Retina (tissue), 1 donor: Measurements from ENCODE around the gene EED.

Source experiments
- DNase-seq: peaks from one replicate; pipeline ENCODE4 v3.0.0-alpha.2; 2016

The EED gene, protein sequence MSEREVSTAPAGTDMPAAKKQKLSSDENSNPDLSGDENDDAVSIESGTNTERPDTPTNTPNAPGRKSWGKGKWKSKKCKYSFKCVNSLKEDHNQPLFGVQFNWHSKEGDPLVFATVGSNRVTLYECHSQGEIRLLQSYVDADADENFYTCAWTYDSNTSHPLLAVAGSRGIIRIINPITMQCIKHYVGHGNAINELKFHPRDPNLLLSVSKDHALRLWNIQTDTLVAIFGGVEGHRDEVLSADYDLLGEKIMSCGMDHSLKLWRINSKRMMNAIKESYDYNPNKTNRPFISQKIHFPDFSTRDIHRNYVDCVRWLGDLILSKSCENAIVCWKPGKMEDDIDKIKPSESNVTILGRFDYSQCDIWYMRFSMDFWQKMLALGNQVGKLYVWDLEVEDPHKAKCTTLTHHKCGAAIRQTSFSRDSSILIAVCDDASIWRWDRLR

DNA sequence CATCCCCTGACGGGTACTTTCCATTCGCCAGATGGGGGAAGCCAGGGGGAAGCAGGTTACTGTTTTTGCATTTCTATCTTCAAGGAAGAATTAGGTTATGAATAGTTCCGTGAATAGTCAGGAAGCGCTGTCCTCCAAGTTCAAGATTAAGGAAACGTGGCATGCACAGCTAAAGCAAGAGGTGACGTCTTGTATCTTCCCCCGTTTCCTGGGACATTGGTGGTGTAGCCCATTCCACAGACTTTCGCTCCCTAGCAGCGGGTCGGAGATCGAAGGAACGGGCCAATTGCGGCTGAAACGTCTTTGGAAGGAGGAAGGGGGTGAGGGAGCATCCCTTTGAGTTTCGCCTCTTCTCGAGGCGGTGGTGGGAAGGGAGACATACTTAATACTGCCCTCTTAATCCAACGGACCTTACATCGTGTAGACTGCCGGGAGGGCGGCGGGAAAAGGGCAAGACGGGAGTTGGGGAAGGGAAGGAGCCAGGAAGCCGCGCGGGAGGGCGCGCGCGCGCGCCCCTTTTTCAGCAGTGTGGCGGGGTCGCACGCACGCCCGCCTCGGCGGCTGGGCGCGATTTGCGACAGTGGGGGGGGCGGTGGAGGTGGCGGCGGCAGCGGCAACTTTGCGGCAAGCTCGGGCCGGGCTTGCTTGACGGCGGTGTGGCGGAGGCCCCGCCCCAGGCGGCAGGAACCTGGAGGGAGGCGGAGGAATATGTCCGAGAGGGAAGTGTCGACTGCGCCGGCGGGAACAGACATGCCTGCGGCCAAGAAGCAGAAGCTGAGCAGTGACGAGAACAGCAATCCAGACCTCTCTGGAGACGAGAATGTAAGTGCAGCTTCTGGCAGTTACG lies at the start of gene EED:
TSS of gene EED (plus strand) at position 232 of the 847 bp plus-strand sequence. CDS start at position 709, 477 bp downstream.
- DNase-seq: peak; percentile 99

DNA sequence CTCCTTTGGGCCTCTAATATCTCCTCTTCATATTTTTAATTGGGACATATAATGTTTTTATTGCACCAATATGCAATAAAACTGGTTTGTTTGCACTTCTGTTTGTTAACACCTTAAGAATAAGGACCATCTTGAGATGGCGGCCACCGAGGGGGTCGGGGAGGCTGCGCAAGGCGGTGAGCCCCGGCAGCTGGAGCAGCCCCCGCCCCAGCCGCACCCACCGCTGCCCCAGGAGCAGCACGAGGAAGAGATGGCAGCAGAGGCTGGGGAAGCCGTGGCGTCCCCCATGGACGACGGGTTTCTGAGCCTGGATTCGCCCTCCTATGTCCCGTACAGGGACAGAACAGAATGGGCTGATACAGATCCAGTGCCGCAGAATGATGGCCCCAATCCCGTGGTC lies 49.6 kb upstream of the EED start:
- no peak for DNase-seq

DNA sequence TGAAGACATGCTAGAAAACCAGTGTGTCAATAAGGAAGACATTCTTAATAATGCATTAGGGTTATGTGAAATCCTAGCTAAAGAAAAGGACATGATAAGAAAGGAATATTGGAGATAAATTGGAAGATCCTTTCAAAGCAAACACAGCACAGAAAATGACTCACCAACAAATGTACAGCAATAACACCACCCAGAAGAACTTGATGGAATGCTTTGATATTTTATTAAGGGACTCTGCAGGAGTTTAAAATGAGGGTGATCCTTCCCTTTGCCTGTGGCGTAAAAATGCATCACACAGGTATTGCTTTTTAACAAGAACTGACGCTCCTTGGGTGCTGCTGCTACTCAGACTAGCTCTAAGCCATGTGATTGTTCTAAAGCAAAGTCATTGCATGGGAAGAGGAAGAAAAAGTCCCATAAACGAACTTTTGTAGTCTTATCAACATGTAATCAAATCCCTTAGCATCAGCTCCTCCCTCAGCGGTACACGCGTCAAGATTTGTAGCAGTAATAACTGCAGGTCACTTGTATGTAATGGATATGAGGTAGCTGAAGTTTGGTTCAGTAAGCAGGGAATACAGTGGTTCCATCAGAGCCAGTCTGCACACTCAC lies 48.4 kb upstream of the EED start:
- DNase-seq: no peak

DNA sequence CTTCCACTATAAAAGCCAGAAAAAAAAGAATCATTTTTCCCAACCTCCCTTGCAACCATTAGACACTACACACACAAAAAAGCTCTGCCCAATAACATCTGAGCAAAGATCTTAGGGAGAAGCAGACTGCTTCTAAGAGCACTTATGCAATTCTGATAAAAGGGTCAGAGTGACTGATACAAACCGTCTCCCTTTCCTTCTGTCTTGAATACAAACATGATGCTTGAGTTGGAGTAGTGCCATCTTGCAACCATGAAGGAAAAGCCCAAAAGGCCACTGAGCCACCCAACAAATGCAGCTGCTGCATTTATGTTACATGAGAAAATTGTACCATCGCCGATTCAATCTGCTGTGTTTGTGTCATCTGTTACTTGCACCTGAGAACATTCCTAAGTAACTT lies 47.6 kb upstream of the EED start:
- no peak for DNase-seq

DNA sequence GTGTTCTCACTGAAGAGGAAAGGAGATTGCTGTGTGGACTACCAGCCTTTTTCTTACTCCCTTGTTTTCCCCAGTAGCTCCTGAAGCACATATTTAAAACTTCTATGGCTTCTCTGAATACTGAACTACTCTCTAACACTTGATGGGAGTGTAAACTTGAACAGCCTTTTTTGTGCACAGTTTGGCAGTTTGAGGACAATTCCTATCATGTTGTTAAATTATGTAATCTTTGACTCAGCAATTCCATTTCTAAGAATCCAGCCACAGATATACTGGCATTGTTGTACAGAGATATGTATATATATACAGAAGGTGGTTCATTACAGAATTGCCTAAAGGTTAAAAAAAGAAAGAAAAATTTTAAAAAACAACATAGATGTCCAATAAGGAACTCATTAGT lies 47.1 kb upstream of the EED start:
- no peak for DNase-seq

DNA sequence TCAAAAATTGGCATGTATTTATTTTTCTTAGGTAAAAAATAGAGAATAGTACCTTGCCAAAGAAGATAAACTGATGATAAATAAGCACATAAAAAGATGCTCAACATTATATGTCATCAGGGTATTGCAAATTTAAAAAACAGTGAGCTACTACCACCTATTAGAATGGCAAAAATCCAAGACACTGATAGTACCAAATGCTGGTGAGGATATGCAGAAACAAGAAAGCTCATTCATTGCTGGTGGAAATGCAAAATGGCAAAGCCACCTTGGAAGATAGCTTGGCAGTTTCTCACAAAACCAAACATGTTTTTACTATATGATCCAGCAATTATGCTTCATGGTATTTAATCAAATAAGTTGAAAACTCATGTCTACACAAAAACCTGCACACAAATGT lies 46.4 kb upstream of the EED start:
- DNase-seq: no peak

DNA sequence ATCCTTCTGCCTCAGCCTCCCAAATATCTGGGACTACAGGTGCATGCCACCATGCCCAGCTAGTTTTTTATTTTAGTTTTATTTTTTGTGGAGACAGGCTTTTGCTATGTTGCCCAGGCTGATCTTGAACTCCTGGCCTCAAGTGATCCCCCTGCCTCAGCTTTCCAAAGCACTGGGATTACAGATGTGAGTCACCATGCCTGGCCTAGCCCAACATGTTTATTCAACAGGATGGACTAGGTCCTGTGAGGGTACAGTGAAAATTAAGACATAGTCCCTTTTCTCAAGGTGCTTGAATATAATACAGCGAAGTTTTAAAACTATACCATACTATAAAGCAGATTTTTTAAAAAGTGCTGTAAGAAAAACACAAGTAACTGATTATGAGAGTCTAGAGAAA lies 45.2 kb upstream of the EED start:
- DNase-seq: no peak

DNA sequence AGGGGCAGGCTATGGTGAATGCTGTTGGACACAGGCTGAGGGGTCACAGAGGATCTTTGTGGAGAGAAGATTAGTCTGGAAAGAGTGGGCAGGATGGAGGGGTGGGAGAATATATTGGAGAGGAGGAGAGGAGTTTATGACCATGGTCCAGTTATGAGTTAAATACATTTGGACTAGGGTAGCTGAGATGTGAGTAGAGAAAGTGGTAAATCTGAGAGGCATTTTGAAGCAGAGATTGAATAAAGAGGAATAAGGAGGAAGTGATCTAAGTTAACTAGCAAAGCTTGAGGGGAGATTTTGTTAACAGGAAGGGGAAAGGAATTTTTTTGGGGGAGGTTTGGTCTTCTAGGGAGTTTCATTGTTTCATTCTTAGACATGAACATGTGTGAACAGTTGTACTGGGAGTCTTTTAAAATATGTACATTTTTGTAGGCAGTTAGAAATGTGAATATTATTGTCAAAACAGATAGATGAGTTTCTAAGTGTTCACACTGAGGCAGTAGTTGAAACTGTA lies 43.1 kb upstream of the EED start:
- peak; percentile 6 for DNase-seq

DNA sequence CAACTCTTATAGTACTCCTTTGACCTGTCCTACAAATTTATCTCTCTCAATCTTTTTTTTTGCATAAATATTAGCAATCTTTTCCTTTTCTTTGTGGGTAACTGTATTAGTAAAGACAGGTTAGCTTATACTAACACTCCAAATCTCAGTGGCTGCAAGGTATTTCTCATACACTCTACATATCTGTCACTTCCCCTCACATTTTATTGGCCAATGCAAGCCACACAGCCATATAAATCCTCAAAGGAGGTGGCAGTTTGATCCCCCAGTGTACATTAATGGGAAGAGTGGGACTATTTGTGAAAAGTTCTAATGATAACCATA lies 42.6 kb upstream of the EED start:
- no peak for DNase-seq

DNA sequence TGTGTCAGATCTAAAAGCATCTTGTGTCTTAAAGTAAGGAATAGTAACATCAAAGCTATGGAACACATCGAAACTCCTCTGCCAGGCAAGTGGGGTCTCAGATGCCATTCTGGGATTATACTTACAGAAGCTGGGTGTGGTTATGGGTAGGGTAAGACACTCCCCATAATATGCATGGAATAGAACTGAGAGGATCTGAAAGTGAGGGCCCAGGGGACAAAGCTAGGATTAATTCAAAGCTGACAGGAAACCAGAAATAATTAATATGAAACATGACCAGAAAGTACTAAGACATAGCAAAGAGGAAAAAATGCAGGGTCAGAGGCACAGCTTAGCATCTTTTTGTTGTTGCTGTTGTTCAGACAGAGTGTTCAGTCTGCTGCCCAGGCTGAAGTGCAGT lies 40.2 kb upstream of the EED start:
- no peak for DNase-seq

DNA sequence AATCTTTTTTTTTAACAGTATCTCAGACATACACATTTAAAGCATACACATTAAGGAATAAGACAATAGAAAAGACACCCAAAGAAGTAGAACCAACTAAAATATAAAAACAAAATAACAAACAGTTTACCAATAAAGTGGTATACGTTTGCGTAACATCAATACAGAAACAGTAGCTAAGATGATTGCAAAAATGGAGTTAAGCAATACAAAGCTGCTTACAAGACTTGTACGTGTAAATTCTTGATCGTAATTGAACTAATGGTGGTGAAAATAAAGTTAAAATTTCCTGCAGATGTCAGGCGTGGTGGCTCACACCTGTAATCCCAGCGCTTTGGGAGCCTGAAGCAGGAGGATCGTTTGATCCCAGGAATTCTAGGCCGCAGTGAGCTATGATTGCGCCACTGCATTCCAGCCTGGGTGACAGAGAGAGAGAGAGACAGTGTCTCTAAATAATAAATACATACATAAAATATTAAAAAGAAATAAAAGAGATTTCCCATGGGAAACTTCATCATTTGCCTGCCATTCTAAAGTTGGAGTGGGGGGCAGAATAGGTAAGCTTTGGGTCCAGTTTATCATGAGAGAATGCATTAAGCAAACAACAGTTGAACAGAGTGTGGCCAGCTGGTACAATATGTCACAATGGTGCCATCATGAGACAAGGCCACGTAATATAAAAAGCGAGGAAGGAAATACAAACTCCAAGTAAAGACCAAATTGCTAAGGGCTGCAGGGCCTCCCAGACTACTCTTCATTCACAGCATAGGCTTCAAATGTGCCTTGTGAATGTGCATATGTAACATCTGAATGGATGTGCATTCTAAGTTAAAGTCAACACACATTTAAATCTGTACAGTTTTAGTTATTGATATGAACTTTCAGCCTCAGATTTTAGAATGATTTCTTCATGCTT lies 38.9 kb upstream of the EED start:
- DNase-seq: no peak

DNA sequence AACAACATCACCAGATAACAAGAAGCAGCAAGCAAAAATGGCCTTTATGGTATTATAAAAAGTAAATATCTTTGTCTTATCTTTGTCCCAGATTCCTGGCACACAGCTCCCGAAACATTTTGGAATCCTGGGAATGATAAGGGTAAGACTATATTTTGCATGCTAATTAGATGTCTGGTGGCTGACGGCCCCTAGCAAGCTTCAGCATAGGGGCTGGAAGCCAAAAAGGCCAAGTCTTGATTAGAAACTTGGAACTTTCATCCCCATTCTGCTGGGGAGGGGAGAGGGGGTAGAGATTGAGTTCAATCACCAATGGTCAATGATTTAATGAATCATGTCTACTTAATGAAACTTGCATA lies 38.2 kb upstream of the EED start:
- DNase-seq: no peak

DNA sequence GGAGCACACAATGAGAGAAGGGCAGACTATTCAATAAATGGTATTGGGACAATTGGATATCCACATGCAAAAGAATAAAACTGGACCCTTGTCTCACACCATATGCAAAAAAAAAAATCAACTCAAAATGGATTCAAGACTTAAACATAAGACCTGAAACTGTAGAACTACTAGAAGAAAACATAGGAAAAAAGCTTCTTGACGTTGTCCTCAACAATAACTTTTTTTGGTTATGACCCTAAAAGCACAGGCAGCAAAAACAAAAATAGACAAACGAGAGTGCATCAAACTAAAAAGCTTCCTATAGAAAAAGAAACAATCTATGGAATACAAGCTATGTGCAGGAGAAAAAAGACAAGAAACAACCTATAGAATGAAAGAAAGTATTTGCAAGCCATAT lies 37.1 kb upstream of the EED start:
- no peak for DNase-seq

DNA sequence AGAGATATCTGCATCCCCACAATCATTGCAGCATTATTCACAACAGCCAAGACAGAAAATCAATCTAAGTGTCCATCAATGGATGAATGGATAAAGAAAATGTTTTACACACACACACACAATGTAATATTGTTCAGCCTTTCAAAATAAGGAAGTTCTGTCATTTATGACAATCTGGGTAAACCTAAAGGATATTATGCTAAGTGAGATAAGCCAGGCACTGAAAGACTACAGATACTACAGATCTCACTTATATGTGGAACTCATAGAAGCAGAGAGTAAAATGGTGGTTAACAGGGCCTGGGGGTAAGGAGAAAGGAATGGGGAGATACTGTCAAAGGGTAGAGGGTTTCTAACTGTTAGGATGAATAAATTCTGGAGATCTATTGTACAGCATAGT lies 36.0 kb upstream of the EED start:
- no peak for DNase-seq

DNA sequence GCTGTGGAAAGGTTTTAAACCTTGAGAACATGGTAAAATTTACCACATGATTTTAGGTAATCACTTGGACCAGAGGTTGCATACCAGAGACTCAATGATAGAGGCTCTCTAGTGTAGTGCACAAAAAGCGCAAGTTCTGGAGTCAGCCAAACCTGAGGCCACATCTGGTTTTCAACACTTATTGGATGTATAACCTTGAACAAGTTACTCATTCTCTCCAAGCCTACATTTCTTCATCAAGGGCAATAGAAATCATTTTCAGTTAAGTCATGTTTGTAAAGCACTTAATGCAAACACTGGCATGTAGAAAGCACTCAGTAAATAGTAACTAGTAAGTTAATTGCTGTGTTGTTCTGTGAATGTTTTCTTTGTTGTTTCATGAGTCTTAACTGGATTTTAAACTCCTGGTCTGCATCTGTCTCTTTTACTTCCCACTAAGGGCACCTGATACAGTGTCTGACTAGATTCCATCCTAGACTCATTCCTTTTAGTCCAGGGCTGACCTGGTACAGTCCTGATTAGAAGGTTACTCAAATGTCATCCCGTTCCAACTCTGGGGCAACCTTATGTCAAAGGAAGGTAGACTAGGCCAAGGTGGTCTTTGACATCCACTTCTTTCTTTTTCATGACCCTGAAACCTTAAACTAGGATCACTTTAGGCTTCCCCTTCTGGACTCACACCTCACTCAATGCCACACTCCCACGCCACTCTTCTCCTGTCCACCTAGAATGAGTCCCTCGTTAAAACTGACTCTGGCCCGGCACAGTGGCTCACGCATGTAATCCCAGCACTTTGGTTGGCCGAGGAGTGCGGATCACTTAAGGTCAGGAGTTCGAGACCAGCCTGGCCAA lies 34.5 kb upstream of the EED start:
- no peak for DNase-seq

DNA sequence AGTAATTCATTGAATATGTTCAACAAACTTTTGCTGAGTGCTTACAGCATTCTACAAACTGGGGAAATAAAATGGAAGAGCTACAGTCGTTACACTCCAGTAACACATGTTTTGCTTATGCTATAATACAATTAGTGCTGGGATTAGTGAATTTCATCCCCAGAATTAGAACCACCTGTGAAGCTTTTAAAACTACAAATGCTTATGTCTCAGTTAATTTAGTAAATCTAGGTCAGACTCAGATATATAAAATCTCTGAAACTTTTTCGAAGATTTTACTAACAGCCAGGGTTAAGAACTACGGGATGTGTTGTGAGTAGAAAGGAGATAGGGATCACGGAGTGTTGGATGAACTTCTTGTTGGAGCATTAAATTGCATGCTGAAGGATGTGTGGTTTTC lies 33.7 kb upstream of the EED start:
- no peak for DNase-seq

DNA sequence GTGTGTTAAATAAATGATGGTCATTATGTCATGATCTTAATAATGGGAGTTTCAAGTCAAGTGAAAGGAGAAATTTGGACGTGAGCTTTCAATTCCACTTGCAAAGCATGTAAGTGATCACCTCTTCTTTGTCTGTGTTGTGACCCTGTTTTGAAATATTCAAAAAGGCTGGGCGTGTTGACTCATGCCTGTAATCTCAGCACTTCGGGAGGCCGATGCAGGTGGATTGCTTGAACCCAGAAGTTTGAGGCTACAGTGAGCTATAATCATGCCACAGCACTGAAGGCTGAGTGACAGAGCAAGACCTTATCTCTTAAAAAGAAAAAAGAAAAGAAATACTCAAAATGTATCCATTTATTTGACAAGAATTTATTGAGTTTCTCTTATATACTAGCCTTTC lies 32.9 kb upstream of the EED start:
- DNase-seq: no peak

DNA sequence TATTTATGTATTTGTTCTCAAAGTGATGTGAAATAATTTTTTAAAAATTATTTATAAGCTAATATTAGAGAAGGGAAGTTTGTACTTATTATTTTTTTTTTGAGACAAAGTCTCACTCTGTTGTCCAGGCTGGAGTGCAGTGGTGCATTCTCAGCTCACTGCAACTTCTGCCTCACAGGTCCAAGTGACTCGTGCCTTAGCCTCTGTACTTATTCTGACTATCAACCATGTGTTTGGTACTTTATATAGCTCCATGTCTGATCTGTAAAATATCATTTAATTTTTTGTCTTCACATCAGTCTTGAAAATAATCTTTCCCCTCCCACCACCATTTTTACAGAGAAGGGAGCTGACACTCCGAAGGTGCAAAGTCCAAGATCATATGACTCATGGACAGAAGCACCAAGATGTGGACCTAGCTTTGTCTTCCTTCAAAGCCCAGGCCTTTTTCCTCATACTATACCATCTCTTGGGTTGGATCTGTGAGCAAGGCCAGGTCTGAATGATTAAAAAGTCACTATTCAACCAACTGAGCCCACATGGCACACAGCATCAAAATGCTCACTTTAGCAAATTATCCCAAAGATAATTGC lies 32.4 kb upstream of the EED start:
- DNase-seq: no peak

DNA sequence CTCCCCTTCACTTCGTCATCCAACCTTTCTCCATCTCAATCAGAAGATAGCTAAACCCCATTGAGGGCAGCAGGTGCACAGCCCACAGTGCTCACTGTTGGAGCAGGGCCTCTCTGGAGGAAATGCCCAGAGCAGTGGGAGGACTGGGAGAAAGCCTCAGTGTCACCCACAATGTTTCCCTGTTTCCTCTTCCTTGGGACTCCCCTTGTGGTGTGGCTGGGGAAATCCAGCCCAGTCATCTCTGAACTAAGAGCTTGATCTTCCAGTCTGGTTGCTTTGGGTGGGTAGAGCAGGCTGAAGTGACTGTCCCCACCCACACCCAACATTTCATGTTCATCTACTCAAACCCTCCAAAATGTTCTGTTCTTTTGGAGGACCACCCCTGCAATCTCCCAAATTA lies 29.8 kb upstream of the EED start:
- DNase-seq: no peak

DNA sequence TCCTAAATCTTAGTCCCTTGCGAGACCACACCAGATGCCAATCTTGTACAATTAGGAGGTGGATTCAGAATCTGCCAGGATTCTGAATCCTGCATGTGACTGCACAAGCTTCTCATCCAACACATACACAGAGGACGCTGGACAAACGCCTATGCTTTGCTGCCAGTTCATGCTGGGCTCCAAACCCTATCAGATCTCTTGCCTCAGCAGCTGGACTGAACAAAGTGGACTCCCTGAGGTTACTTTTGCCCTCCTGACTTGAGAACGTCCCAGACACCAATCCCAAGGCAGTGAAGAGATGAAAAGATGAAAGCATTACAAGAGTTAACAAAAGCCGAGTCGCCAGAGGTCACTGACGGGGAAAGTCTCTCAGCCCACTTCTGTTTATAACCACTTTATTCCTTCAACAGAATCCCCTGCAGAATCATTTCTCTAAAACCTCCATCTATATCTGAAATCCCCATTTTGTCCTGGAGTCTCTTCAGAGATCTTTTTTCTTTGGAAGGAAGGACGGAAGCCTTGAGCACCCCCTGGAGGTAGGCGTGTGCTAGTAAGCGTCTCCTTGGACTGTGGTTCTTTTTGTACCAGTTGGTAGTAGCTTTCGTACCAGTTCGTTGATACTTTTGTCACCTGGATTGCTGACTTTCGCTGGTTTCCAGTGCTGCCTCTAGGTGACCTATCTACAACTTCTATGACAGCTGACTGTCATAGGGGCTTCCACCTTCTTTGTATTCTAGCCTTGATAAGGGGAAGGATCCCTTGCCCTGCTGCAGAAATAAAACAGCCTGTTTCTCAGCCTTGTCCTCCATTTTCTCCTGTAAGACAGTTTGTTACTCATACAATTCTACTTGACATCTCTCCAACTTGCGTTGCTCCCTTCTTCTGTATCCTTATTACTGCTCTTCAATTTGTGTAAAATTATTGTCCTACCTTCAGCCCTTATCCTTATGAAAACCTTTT lies 26.1 kb upstream of the EED start:
- peak; percentile 70 for DNase-seq
